HL-60 (cell line): ENCODE results near the gene EGFLAM.

Experiments used
- POLR2AphosphoS5 ChIP-seq: IDR thresholded peaks from 2 replicates; pipeline ENCODE4 v1.6.1; 2012; ENCODE audit warnings: low read depth
- TF ChIP-seq, protein P1 (sequence below): IDR thresholded peaks from one replicate; pipeline ENCODE4 v1.5.1; 2011; ENCODE audit warnings: low read length, control low read depth, inconsistent platforms; ENCODE audit not compliant: insufficient read depth

DNA sequence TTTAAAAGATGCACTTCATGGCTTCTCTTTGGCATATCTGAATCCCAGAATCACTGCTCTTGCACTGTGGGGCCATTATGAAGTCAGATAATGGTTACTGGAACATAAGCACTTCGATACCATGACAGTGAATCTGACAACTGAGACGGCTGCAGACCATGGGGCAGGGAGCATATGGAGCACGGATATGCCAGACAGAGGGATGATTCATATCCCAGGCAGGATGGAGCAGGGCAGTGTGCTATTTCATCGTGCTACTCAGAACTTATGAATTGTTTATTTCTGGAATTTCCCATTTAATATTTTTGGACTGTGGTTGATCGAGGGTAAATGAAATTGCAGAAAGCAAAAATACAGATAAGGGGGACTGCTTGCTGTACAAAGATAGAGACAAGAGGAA, 145.0 kb downstream of the EGFLAM start:
- TF ChIP-seq, protein P1, sequence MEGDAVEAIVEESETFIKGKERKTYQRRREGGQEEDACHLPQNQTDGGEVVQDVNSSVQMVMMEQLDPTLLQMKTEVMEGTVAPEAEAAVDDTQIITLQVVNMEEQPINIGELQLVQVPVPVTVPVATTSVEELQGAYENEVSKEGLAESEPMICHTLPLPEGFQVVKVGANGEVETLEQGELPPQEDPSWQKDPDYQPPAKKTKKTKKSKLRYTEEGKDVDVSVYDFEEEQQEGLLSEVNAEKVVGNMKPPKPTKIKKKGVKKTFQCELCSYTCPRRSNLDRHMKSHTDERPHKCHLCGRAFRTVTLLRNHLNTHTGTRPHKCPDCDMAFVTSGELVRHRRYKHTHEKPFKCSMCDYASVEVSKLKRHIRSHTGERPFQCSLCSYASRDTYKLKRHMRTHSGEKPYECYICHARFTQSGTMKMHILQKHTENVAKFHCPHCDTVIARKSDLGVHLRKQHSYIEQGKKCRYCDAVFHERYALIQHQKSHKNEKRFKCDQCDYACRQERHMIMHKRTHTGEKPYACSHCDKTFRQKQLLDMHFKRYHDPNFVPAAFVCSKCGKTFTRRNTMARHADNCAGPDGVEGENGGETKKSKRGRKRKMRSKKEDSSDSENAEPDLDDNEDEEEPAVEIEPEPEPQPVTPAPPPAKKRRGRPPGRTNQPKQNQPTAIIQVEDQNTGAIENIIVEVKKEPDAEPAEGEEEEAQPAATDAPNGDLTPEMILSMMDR = no peak
- no peak for TF ChIP-seq POLR2AphosphoS5
